Osteoblast (primary cell): ENCODE results near the gene CARD14. TPM values are rescaled to one million over a fixed set of nuclear protein-coding genes. Genes with fewer than 3 reads are reported as not detected.
A peak's percentile ranks its signal among the peaks of the same experiment; 100 is the strongest.
"Not testable (repeated sequence)": the region's sequence is repeated elsewhere in the genome, so short reads cannot be mapped to it uniquely, and the experiment has no call there.

ENCODE experiments used
- DNase-seq: peaks from one replicate; pipeline ENCODE4 v3.0.0; 2011; ENCODE audit warnings: low spot score, mixed read lengths; ENCODE audit not compliant: insufficient read length; ENCODE audit errors: missing footprints
- H2AFZ ChIP-seq: 2 replicates; pipeline ENCODE4 v1.6.0; 2011; ENCODE audit warnings: mild to moderate bottlenecking, low read length
- H3K27ac ChIP-seq: 2 replicates; pipeline ENCODE4 v1.5.1; 2011; ENCODE audit warnings: mild to moderate bottlenecking, low read depth, low read length, moderate library complexity
- H3K27me3 ChIP-seq: 2 replicates; pipeline ENCODE4 v1.6.0; 2012; ENCODE audit warnings: mild to moderate bottlenecking, control low read depth, inconsistent platforms, low read length, moderate library complexity; ENCODE audit not compliant: insufficient read depth
- H3K36me3 ChIP-seq: 2 replicates; pipeline ENCODE4 v1.5.1; 2011; ENCODE audit warnings: mild to moderate bottlenecking, low read length, control low read depth, moderate library complexity; ENCODE audit not compliant: insufficient read depth
- H3K4me1 ChIP-seq: 2 replicates; pipeline ENCODE4 v1.5.1; 2011; ENCODE audit warnings: mild to moderate bottlenecking, low read length, control low read depth, moderate library complexity; ENCODE audit not compliant: insufficient read depth
- H3K4me2 ChIP-seq: 2 replicates; pipeline ENCODE4 v1.6.0; 2011; ENCODE audit warnings: mild to moderate bottlenecking, low read length; ENCODE audit not compliant: insufficient read depth
- H3K4me3 ChIP-seq: fragments of 200-600 bp; sonication (generic); 3 replicates; pipeline ENCODE4 v1.5.1; 2012; ENCODE audit warnings: mild to moderate bottlenecking, low read length, inconsistent platforms; ENCODE audit not compliant: insufficient read depth
- H3K79me2 ChIP-seq: 2 replicates; pipeline ENCODE4 v1.6.0; 2012; ENCODE audit warnings: mild to moderate bottlenecking, low read length, control low read depth, inconsistent platforms; ENCODE audit not compliant: insufficient read depth
- H3K9me3 ChIP-seq: 2 replicates; pipeline ENCODE4 v1.5.1; 2011; ENCODE audit warnings: low read depth, low read length, control low read depth
- H4K20me1 ChIP-seq: 2 replicates; pipeline ENCODE4 v1.6.0; 2012; ENCODE audit warnings: mild to moderate bottlenecking, low read length, control low read depth; ENCODE audit not compliant: insufficient read depth
- CTCF ChIP-seq: IDR thresholded peaks from 2 replicates; pipeline ENCODE4 v1.5.1; 2011; ENCODE audit warnings: mild to moderate bottlenecking, low read depth, low read length, moderate library complexity; ENCODE audit errors: extremely low read depth
- total RNA-seq: library from RNA; depleted of rRNA; stranded (reverse); fragments of >200 nt; gene quantifications from 2 replicates; pipeline ENCODE4 v1.2.3, GENCODE V29; 2012

CARD14 gene
- total RNA-seq, 1 donor, result not detected

GRCh38 chr17:80243526-80244433 lies 74.0 kb downstream of the CARD14 start:
- Histone ChIP-seq H3K4me1 (no peaks in the 10 kb centered on the region), H3K9me3 (no peaks in the 10 kb centered on the region), H3K27me3 (no peaks in the 10 kb centered on the region), H3K4me3 (no peak overlapping the region), H4K20me1 (no peaks in the 10 kb centered on the region), H3K79me2 (no peaks in the 10 kb centered on the region), H3K4me2 (no peak overlapping the region), H3K36me3 (no peaks in the 10 kb centered on the region), H2AFZ (no peak overlapping the region), H3K27ac (no peak overlapping the region)
- DNase-seq, result peak; percentile 45
- no peak for TF ChIP-seq CTCF

GRCh38 chr17:80244448-80244847 lies 74.6 kb downstream of the CARD14 start:
- H4K20me1 ChIP-seq, H3K36me3 ChIP-seq, H3K4me1 ChIP-seq, H3K27ac ChIP-seq, DNase-seq, H3K9me3 ChIP-seq, H3K79me2 ChIP-seq, H3K4me2 ChIP-seq, H3K27me3 ChIP-seq, H3K4me3 ChIP-seq, H2AFZ ChIP-seq: not testable (repeated sequence)

- no peak overlapping the region for H3K4me3 ChIP-seq
- no peaks in the 10 kb centered on the region for H3K79me2 ChIP-seq
- H3K36me3 ChIP-seq, result no peaks in the 10 kb centered on the region
- no peak for DNase-seq
- H3K27ac ChIP-seq, result no peak overlapping the region
- no peaks in the 10 kb centered on the region for H3K4me1 ChIP-seq
- H4K20me1 ChIP-seq, result no peaks in the 10 kb centered on the region
- H3K4me2 ChIP-seq, result no peak overlapping the region
- no peaks in the 10 kb centered on the region for H3K9me3 ChIP-seq
- H3K27me3 ChIP-seq, result no peaks in the 10 kb centered on the region
- TF ChIP-seq CTCF, result no peak
- no peak overlapping the region for H2AFZ ChIP-seq
These were observed 75.2 kb downstream of the CARD14 start for GRCh38 chr17:80244871-80245509.

GRCh38 chr17:80245566-80246265 lies 75.9 kb downstream of the CARD14 start:
- Histone ChIP-seq H3K4me1 (no peaks in the 10 kb centered on the region), H3K4me3 (no peak overlapping the region), H3K27ac (no peak overlapping the region), H3K79me2 (no peaks in the 10 kb centered on the region), H2AFZ (no peak overlapping the region), H3K36me3 (no peaks in the 10 kb centered on the region), H3K4me2 (no peak overlapping the region), H3K27me3 (no peaks in the 10 kb centered on the region), H3K9me3 (no peaks in the 10 kb centered on the region), H4K20me1 (no peaks in the 10 kb centered on the region)
- DNase-seq, result peak; percentile 63
- TF ChIP-seq CTCF, result no peak
